ENCODE measurements around the gene SYNDIG1L.

GRCh38 chr14:74400031-74400685 is 25.9 kb downstream of the SYNDIG1L start:
- TF ChIP-seq CTCF (IDR thresholded peaks at IDR 0.05) (no peak), EP300 (IDR thresholded peaks at IDR 0.05) (no peak)

Data from stomach (tissue), 4 donors.